ENCODE data around the gene COPE.
"Not testable (repeated sequence)": the region's sequence is repeated elsewhere in the genome, so short reads cannot be mapped to it uniquely, and the experiment has no call there.

Gene COPE

GRCh38 chr19:18910010-18910409 is 9.2 kb downstream of the COPE start:
- TF ChIP-seq Cebpa-rat (IDR thresholded peaks at IDR 0.05): no peak
- Histone ChIP-seq H3K36me3 (peaks cover 94% of the 10 kb centered on the region), H3K4me2 (no peak overlapping the region)

GRCh38 chr19:18908917-18909619 is 10.1 kb downstream of the COPE start:
- Histone ChIP-seq H3K4me2 (no peak overlapping the region), H3K27ac (no peak overlapping the region), H3K4me1 (peaks cover 16% of the 10 kb centered on the region), H3K4me3 (no peak overlapping the region), H4K20me1 (peaks cover 59% of the 10 kb centered on the region), H3K27me3 (no peaks in the 10 kb centered on the region), H3K9ac (no peak overlapping the region), H3K36me3 (peaks cover 95% of the 10 kb centered on the region), H3K9me3 (no peaks in the 10 kb centered on the region)
- TF ChIP-seq Cebpa-rat (IDR thresholded peaks at IDR 0.05): no peak

More at GRCh38 chr19:18910010-18910409, 9.2 kb downstream of the COPE start:
- H3K4me3 ChIP-seq: no peak overlapping the region
- H3K27me3 ChIP-seq: no peaks in the 10 kb centered on the region
- no peak overlapping the region for H3K9ac ChIP-seq
- H3K27ac ChIP-seq: no peak overlapping the region
- H3K9me3 ChIP-seq: no peaks in the 10 kb centered on the region
- H4K20me1 ChIP-seq: peaks cover 68% of the 10 kb centered on the region
- H3K4me1 ChIP-seq: peaks cover 26% of the 10 kb centered on the region

GRCh38 chr19:18906605-18907519 is 12.3 kb downstream of the COPE start:
- no peak overlapping the region for H3K27ac ChIP-seq
- TF ChIP-seq Cebpa-rat (IDR thresholded peaks at IDR 0.05): no peak
- no peaks in the 10 kb centered on the region for H3K27me3 ChIP-seq
- no peak overlapping the region for H3K9ac ChIP-seq
- H3K36me3 ChIP-seq: peaks cover 89% of the 10 kb centered on the region
- no peaks in the 10 kb centered on the region for H3K9me3 ChIP-seq
- no peak overlapping the region for H3K4me3 ChIP-seq
- peaks cover 19% of the 10 kb centered on the region for H3K4me1 ChIP-seq
- peaks cover 46% of the 10 kb centered on the region for H4K20me1 ChIP-seq
- no peak overlapping the region for H3K4me2 ChIP-seq

DNA sequence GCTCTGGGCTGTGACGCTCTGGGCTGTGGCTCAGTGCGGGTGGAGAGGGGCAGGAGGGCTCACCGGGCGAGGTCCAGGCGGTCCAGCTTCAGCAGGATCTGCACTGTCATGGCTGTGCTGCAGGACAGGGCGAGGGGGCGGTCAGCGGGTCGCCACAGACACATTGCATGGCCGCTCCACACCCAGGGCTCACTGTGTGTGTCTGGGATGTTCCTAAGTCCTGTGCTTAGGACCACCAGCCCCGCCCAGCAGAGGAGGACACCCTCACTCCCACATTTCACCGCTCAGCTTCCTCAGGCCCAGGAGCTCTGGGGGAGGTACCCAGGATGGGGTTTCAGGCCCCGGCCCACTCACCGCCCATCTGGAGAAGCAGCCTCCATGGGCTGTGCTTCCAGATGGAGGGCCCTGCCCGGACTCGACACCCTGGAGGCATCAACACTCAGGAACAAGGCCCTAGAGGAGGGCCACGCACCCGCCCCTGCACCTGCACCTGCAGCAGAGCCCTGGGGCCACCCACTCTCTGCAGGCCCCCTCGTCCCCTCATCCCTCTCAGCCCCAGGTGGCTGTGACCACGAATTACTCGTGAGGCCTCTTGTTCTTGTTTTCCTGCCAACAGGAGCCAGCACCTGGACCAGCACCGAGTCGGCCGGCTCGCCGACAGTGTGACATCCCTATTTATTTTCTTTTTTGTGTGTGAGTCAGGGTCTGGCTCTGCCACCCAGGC is 13.5 kb downstream of the COPE start:
- H3K27me3 ChIP-seq: no peaks in the 10 kb centered on the region
- no peak for TF ChIP-seq Cebpa-rat (IDR thresholded peaks at IDR 0.05)
- H3K9me3 ChIP-seq: no peaks in the 10 kb centered on the region
- no peak overlapping the region; the same call in 1 of the 2 replicates for H3K27ac ChIP-seq
- no peak overlapping the region for H3K4me3 ChIP-seq
- H3K9ac ChIP-seq: no peak overlapping the region
- peaks cover 92% of the 10 kb centered on the region for H3K36me3 ChIP-seq
- no peak overlapping the region for H3K4me2 ChIP-seq
- H3K4me1 ChIP-seq: peaks cover 12% of the 10 kb centered on the region
- H4K20me1 ChIP-seq: peaks cover 38% of the 10 kb centered on the region

GRCh38 chr19:18905058-18905456 is 14.1 kb downstream of the COPE start:
- Histone ChIP-seq H3K9me3 (no peaks in the 10 kb centered on the region), H3K27me3 (no peaks in the 10 kb centered on the region), H3K4me3 (no peak overlapping the region), H3K4me2 (no peak overlapping the region), H3K27ac (no peak overlapping the region), H3K36me3 (peaks cover 92% of the 10 kb centered on the region), H4K20me1 (peaks cover 36% of the 10 kb centered on the region), H3K9ac (no peak overlapping the region), H3K4me1 (peaks cover 11% of the 10 kb centered on the region)
- no peak for TF ChIP-seq Cebpa-rat (IDR thresholded peaks at IDR 0.05)

DNA sequence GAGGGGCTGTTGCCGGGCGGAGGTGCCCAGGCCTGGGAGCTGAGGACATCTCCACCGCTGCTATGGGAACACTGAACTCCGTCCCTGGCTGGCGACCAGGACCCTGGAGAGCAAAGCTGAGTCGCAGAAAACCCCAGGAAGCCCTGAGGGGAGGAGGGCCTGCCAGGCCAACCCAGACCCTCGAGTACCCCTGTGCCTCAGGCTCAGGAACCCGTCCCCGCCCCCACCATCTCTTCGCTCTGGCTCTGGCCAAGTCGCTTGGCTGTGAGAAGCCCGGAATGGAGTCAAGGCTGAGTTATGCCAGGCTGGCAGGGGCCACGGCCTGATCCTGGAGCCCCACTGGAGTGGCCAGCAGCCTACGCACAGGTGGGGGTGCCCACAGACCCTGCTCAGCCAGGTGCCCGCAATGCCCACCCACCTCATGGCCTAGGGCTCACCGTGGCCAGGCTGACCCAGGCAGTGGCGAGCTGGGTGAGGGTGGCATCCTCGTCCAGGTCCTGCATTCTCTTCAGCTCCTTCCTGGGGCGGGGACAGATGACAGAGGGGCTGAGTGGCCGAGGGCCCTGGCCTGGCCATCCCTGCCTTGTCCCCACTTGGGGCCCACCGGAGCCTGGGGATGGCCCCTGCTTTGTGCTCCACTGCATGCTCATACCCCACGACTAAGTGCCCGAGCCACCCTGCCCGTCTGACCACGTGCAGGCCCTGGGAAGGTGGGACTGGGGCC is 14.7 kb downstream of the COPE start:
- peaks cover 92% of the 10 kb centered on the region for H3K36me3 ChIP-seq
- no peaks in the 10 kb centered on the region for H3K9me3 ChIP-seq
- H3K4me3 ChIP-seq: no peak overlapping the region
- no peaks in the 10 kb centered on the region for H3K27me3 ChIP-seq
- H3K27ac ChIP-seq: no peak overlapping the region
- H4K20me1 ChIP-seq: peaks cover 36% of the 10 kb centered on the region
- peaks cover 11% of the 10 kb centered on the region for H3K4me1 ChIP-seq
- no peak overlapping the region for H3K9ac ChIP-seq
- no peak for TF ChIP-seq Cebpa-rat (IDR thresholded peaks at IDR 0.05)
- no peak overlapping the region for H3K4me2 ChIP-seq

- TF ChIP-seq Cebpa-rat (IDR thresholded peaks at IDR 0.05): no peak
- H3K9ac ChIP-seq: 0 out of 2 replicates have a peak overlapping the region, but pooled peaks have one; percentile 24
- H3K4me1 ChIP-seq: peaks cover 11% of the 10 kb centered on the region
- H3K36me3 ChIP-seq: peaks cover 94% of the 10 kb centered on the region
- no peaks in the 10 kb centered on the region for H3K9me3 ChIP-seq
- H4K20me1 ChIP-seq: peaks cover 37% of the 10 kb centered on the region
- H3K27ac ChIP-seq: 0 out of 2 replicates have a peak overlapping the region, but pooled peaks have one; percentile 4
- H3K27me3 ChIP-seq: no peaks in the 10 kb centered on the region
- no peak overlapping the region for H3K4me2 ChIP-seq
- no peak overlapping the region for H3K4me3 ChIP-seq
These were observed 15.8 kb downstream of the COPE start for GRCh38 chr19:18903156-18904037.

DNA sequence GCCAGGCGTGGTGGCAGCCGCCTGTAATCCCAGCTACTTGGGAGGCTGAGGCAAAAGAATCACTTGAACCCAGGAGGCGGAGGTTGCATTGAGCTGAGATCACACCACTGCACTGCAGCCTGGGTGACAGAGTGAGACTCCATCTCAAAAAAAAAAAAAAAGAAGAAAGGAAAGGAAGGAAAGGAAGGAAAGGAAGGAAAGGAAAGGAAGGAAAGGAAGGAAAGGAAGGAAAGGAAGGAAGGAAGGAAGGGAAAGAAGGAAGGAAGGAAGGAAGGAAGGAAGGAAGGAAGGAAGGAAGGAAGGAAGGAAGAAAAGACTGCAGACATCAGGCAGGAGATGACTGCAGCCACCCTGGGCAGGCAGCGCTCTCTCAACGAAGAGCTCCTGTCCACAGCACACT is 16.7 kb downstream of the COPE start:
- H3K27me3 ChIP-seq, H3K9me3 ChIP-seq, H3K4me2 ChIP-seq, H3K9ac ChIP-seq, H3K4me3 ChIP-seq, H3K27ac ChIP-seq: not testable (repeated sequence)
- Histone ChIP-seq H4K20me1 (peaks cover 45% of the 10 kb centered on the region), H3K4me1 (peaks cover 11% of the 10 kb centered on the region), H3K36me3 (peaks cover 85% of the 10 kb centered on the region)
